Prostate gland (tissue), 2 donors: ENCODE results near the gene NACC1. TPM values are rescaled to one million over a fixed set of nuclear protein-coding genes. Genes with fewer than 3 reads are reported as not detected.

Source experiments
- DNase-seq: peaks from one replicate; pipeline ENCODE4 v3.0.0-alpha.2; 2019; ENCODE audit warnings: low spot score
- H3K27ac ChIP-seq, 2 donors: fragments of 200-600 bp; sonication (generic); 2 replicates each; pipeline ENCODE4 v1.5.1; 2017 to 2019
- H3K27me3 ChIP-seq: fragments of 200-600 bp; sonication (generic); replicated peaks from 2 replicates; pipeline ENCODE4 v1.5.1; 2019; ENCODE audit not compliant: insufficient read depth
- H3K36me3 ChIP-seq, 2 donors: fragments of 200-600 bp; sonication (generic); 1 replicate in 1 of 2; 2 replicates in 1 of 2; pipeline versions ENCODE4 v1.5.1 to v1.8.1; 2017 to 2019
- H3K4me1 ChIP-seq: fragments of 200-600 bp; sonication (generic); replicated peaks from 2 replicates; pipeline ENCODE4 v1.5.1; 2019
- H3K4me3 ChIP-seq, 2 donors: fragments of 200-600 bp; sonication (generic); 2 replicates each; pipeline ENCODE4 v1.5.1; 2017 to 2019
- H3K9me3 ChIP-seq: fragments of 200-600 bp; sonication (generic); 2 replicates; pipeline ENCODE4 v1.5.1; 2017
- POLR2A ChIP-seq: fragments of 450-650 bp; IDR thresholded peaks from one replicate; pipeline ENCODE4 v1.6.1; 2016; ENCODE audit warnings: antibody characterized with exemption, mild to moderate bottlenecking
- POLR2AphosphoS5 ChIP-seq: sonication (generic); formaldehyde crosslinking; IDR thresholded peaks from one replicate; pipeline ENCODE4 v1.6.1; 2017; ENCODE audit warnings: antibody characterized with exemption
- WGBS: methylation state at CpG from one replicate; pipeline ENCODE4 v1.1.5; 2018; 5-methylcytosine and 5-hydroxymethylcytosine counted together
- intact Hi-C: fragments of 100-400 bp; cut with DNase I; formaldehyde crosslinking; loops from one replicate; pipeline ENCODE4 v1.14.2; 2022
- total RNA-seq, 2 donors: library from RNA; depleted of rRNA; stranded (reverse); fragments of >200 nt; gene quantifications; one replicate each; pipeline ENCODE4 v1.1.0, GENCODE V29; 2016
- TF ChIP-seq, protein P1 (sequence below), 4 experiments: fragments of 200-600 bp in 2 of 4; fragments of 450-650 bp in 2 of 4; sonication (generic) in 2 of 4; IDR thresholded peaks; 1 replicate in 3 of 4; 2 replicates in 1 of 4; pipeline ENCODE4 v1.5.1; 2016 to 2019; ENCODE audit warnings: antibody characterized with exemption in 4 of 4, mild to moderate bottlenecking in 2 of 4, moderate library complexity in 2 of 4

NACC1 gene
- total RNA-seq, 2 donors from 2014 or later = 52.4 to 91.9 TPM

DNA sequence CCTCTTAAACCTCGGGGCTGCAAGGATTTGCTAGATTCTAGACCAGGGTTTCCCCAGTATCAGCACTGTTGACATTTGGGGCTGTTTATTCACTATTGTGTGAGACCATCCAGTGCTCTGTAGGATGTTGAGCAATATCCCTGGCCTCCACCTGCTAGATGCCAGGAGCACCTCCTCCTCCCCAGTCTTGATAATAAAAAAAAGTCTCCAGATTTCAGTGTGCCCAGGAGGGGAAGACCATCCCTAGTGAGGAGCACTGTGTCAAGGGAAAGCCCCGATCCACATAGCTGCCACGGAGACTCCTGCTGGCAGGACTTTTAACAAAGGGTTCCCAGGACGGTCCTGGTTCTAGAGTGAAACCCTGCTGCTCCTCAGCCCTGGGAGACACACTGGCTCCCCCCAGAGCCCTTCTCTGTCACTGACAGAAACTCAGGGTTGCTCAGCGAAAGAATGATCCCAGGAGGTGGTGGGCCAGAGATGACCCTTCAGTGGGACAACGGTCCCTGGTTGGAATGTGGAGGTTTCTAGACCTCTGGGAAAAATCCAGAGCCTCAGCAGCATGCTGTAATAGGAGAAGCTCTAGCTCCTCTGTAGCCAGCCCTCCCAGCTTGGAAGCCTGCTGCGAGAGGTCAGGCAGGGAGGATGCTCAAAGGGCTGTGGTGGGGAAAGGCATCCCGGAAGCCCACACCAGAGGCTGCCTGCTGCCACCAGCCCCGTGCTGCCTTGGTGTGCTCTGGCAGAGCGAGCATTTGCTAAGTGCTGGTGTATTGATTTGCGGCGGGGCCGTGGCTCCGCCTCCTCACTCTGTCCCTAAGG, 35.7 kb upstream of the NACC1 start:
- no peak for DNase-seq
- peaks cover 20% of the 10 kb centered on the region for H3K4me1 ChIP-seq

DNA sequence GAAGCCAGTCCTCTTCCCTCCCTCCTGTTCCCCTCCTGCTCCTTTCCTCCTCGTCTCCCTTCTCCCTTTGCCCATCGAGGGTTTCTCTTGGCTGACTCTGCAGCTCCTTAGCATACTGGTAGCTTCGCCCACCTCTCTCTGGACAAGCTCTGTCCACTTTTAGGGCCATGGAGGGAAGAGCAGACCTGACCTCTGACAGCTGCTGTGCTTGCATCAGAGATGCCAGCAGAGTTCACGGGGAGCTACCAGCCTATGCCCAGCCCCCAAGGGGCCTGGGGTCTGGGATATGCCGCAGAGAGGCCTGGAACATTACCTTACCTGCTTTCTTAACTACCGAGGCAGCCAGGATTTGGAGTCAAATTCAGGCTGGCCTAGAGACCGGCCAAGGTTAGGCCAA, 35.1 kb upstream of the NACC1 start:
- peaks cover 14% of the 10 kb centered on the region for H3K4me1 ChIP-seq
- H3K9me3 ChIP-seq = no peaks in the 10 kb centered on the region
- peaks cover 0 to 3% of the 10 kb centered on the region in 2 donors for H3K36me3 ChIP-seq
- 65% methylated on average over 7 of the region's 7 CpGs for WGBS
- intact Hi-C loops = no loop called here
- peak overlapping the region; percentile 5 to 53 for H3K27ac ChIP-seq
- no peak overlapping the region for H3K4me3 ChIP-seq
- no peak for DNase-seq
- no peaks in the 10 kb centered on the region for H3K27me3 ChIP-seq
- no peak for TF ChIP-seq POLR2AphosphoS5

More for the DNA sequence above, 35.7 kb upstream of the NACC1 start:
- Histone ChIP-seq H3K27me3 (no peaks in the 10 kb centered on the region), H3K27ac (peak overlapping the region; percentile 11 to 53), H3K4me3 (no peak overlapping the region), H3K36me3 (peaks cover 0 to 3% of the 10 kb centered on the region in 2 donors), H3K9me3 (no peaks in the 10 kb centered on the region)
- TF ChIP-seq, protein P1, sequence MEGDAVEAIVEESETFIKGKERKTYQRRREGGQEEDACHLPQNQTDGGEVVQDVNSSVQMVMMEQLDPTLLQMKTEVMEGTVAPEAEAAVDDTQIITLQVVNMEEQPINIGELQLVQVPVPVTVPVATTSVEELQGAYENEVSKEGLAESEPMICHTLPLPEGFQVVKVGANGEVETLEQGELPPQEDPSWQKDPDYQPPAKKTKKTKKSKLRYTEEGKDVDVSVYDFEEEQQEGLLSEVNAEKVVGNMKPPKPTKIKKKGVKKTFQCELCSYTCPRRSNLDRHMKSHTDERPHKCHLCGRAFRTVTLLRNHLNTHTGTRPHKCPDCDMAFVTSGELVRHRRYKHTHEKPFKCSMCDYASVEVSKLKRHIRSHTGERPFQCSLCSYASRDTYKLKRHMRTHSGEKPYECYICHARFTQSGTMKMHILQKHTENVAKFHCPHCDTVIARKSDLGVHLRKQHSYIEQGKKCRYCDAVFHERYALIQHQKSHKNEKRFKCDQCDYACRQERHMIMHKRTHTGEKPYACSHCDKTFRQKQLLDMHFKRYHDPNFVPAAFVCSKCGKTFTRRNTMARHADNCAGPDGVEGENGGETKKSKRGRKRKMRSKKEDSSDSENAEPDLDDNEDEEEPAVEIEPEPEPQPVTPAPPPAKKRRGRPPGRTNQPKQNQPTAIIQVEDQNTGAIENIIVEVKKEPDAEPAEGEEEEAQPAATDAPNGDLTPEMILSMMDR (IDR thresholded peaks at IDR 0.05) = peak in 1 of 4 experiments; percentile 24
- TF ChIP-seq POLR2A (no peak), POLR2AphosphoS5 (no peak)
- 44% methylated on average over 13 of the region's 14 CpGs for WGBS
- intact Hi-C loops = no loop called here

DNA sequence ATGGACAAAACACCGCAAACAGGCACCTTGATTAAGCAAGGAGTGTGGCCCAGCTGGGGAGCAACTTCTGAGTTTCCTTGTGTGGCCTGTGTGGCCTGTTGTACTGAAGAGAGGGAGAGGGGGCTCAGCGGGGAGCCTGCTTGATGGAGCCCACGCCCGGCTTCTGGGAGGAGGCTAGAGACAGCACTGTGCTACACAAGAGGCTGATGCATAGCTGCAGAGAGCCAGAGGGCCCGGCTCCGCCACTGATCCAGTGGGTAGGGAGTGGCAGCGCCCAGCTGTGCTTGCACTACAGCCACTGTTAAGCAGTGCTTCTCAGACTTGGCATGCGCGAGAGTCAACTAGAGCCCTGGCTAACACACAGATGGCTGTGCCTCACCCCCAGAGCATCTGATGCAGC, 34.4 kb upstream of the NACC1 start:
- 83% methylated on average over 8 of the region's 9 CpGs for WGBS
- no peaks in the 10 kb centered on the region for H3K27me3 ChIP-seq
- TF ChIP-seq, protein P1 (IDR thresholded peaks at IDR 0.05) = no peak
- TF ChIP-seq POLR2A (no peak), POLR2AphosphoS5 (no peak)
- H3K36me3 ChIP-seq = peaks cover 0 to 3% of the 10 kb centered on the region in 2 donors
- H3K27ac ChIP-seq = peak overlapping the region in 1 of 2 donors; percentile 53
- H3K4me1 ChIP-seq = peaks cover 8% of the 10 kb centered on the region
- no peaks in the 10 kb centered on the region for H3K9me3 ChIP-seq
- intact Hi-C loops = no loop called here
- no peak overlapping the region for H3K4me3 ChIP-seq
- no peak for DNase-seq

DNA sequence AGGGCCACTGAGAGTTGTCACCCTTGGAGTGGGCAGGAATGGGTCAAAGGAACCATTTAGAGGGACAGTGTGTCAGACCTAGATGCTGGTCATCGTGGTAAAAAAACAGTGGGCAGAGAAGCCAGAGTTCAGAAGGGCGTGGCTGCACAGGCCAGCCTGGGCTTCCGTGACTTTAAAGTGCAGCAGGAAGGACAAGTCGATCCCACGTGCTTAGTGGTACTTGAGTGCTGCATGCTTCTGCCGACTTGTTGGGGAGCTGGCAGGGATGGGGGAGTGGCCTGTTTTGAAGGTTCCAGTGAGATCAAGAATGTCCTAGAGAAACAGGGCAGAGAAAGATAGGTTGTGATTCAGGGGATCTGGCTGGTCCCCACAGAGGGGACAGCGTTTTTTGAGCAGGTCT, 32.4 kb upstream of the NACC1 start:
- no peak overlapping the region for H3K4me3 ChIP-seq
- H3K9me3 ChIP-seq = no peaks in the 10 kb centered on the region
- peaks cover 0 to 3% of the 10 kb centered on the region in 2 donors for H3K36me3 ChIP-seq
- intact Hi-C loops = no loop called here
- H3K4me1 ChIP-seq = peaks cover 2% of the 10 kb centered on the region
- peak overlapping the region; percentile 14 to 22 for H3K27ac ChIP-seq
- TF ChIP-seq POLR2AphosphoS5 (peak; percentile 5), POLR2A (no peak)
- TF ChIP-seq, protein P1 (IDR thresholded peaks at IDR 0.05) = no peak
- WGBS = 36% methylated on average over 7 of the region's 7 CpGs
- H3K27me3 ChIP-seq = no peaks in the 10 kb centered on the region
- no peak for DNase-seq

DNA sequence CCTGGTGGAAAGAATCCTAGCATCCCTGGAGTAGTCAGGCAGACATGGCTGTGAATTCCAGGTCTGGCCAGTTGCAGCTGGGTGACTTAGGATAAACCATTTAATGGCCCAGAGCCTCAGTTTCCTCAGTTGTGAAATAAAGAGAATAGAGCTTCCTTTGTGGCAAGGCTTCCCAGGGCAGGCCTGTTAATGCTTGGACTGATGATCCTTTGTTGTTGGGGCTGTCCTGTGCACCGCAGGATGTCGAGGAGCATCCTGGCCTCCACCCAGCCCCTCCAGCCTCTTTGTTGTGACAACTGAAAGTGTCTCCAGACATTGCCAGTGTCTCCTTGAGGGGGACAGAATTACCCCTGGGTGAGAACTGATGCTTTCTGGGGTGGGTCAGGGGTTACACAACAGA, 31.7 kb upstream of the NACC1 start:
- Histone ChIP-seq H3K27me3 (no peaks in the 10 kb centered on the region), H3K36me3 (peaks cover 0 to 3% of the 10 kb centered on the region in 2 donors), H3K4me1 (peaks cover 5% of the 10 kb centered on the region), H3K9me3 (no peaks in the 10 kb centered on the region), H3K4me3 (no peak overlapping the region), H3K27ac (peak overlapping the region; percentile 14 to 22)
- TF ChIP-seq, protein P1 (IDR thresholded peaks at IDR 0.05) = no peak
- TF ChIP-seq POLR2A (no peak), POLR2AphosphoS5 (no peak)
- no peak for DNase-seq
- intact Hi-C loops = no loop called here
- 60% methylated on average over 2 of the region's 2 CpGs for WGBS
